ENCODE results near the gene DZIP1L.

DZIP1L gene

DNA sequence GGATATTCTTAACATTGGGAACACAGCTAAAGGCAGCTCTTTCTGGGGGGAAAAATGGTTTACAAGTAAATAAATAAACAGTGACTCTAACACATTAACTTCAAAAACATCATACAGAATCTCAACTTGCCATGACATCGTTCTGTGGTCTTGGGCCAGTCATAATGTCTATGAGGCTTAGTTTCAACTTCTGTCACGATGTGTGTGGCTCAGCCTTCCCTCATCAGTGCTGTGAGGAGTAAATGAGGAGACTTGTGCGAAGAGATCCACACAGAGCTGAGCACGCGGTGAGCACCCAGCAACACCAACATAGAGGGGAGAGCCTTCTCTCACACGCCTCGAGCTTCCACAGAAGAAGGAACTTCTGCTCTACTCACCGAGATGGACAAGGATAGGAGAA lies 49.0 kb downstream of the DZIP1L start:
- no peak overlapping the region for H3K9ac ChIP-seq (ENCODE audit: low read depth, low read length)
- H4K20me1 ChIP-seq (ENCODE audit: insufficient read depth, low read length) = no peaks in the 10 kb centered on the region
- H3K4me3 ChIP-seq (ENCODE audit: low read depth in 1 of 2, low read length in 2 of 2) = no peak overlapping the region
- no peak overlapping the region for H3K4me2 ChIP-seq (ENCODE audit: insufficient read depth, low read length)
- H3K27me3 ChIP-seq (ENCODE audit: insufficient read depth, low read length, poor library complexity) = no peaks in the 10 kb centered on the region
- no peaks in the 10 kb centered on the region for H3K4me1 ChIP-seq (ENCODE audit: insufficient read depth, low read length)
- no peaks in the 10 kb centered on the region for H3K36me3 ChIP-seq (ENCODE audit: insufficient read depth, low read length)
- H3K79me2 ChIP-seq (ENCODE audit: insufficient read depth, low read length) = no peaks in the 10 kb centered on the region
- no peak overlapping the region for H3K27ac ChIP-seq (ENCODE audit: low read length)
- ATAC-seq (ENCODE audit: insufficient read depth, low read depth) (no peak), DNase-seq (no peak)
- no peak overlapping the region for H2AFZ ChIP-seq (ENCODE audit: low read depth, low read length)
- no peak for TF ChIP-seq EZH2 (IDR thresholded peaks at IDR 0.05; ENCODE audit: borderline replicate concordance, low read depth, low read length, severe bottlenecking)
- TF ChIP-seq CTCF (IDR thresholded peaks at IDR 0.05; ENCODE audit: borderline replicate concordance, extremely low read depth, low read length, poor library complexity, severe bottlenecking) = no peak
- no peaks in the 10 kb centered on the region for H3K9me3 ChIP-seq (ENCODE audit: insufficient read depth, low read length, severe bottlenecking)

GRCh38 chr3:138065949-138066348 lies 49.5 kb downstream of the DZIP1L start:
- Histone ChIP-seq H3K27me3 (ENCODE audit: insufficient read depth, low read length, poor library complexity) (no peaks in the 10 kb centered on the region), H3K4me1 (ENCODE audit: insufficient read depth, low read length) (no peaks in the 10 kb centered on the region), H2AFZ (ENCODE audit: low read depth, low read length) (no peak overlapping the region), H3K4me3 (ENCODE audit: low read depth in 1 of 2, low read length in 2 of 2) (no peak overlapping the region), H3K9me3 (ENCODE audit: insufficient read depth, low read length, severe bottlenecking) (no peaks in the 10 kb centered on the region), H3K27ac (ENCODE audit: low read length) (no peak overlapping the region), H3K79me2 (ENCODE audit: insufficient read depth, low read length) (no peaks in the 10 kb centered on the region), H3K36me3 (ENCODE audit: insufficient read depth, low read length) (no peaks in the 10 kb centered on the region), H3K9ac (ENCODE audit: low read depth, low read length) (no peak overlapping the region), H4K20me1 (ENCODE audit: insufficient read depth, low read length) (no peaks in the 10 kb centered on the region), H3K4me2 (ENCODE audit: insufficient read depth, low read length) (no peak overlapping the region)
- TF ChIP-seq EZH2 (IDR thresholded peaks at IDR 0.05; ENCODE audit: borderline replicate concordance, low read depth, low read length, severe bottlenecking) = no peak
- TF ChIP-seq CTCF (IDR thresholded peaks at IDR 0.05; ENCODE audit: borderline replicate concordance, extremely low read depth, low read length, poor library complexity, severe bottlenecking) = no peak
- DNase-seq (no peak), ATAC-seq (ENCODE audit: insufficient read depth, low read depth) (no peak)

DNA sequence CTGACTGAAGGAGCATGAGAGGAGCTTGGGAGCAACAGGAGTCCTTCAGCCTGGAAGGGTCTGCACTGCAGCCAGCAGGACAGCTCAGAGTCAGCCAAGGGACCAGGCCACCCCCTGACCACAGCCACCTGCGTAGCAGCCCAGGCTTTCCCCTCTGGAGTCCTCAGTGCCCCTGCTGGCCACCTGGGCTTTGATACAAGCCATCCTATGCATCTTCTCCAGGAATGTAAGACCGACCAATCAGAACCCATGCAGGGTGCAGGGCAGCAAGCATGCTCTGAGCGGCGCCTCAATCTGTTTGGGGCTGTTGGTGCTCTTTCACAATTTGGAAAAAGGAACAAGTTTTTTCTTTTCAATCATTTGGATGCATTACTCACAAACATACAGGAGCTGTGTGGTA lies 52.0 kb downstream of the DZIP1L start:
- Histone ChIP-seq H3K9ac (ENCODE audit: low read depth, low read length) (no peak overlapping the region), H3K4me2 (ENCODE audit: insufficient read depth, low read length) (no peak overlapping the region), H3K27ac (ENCODE audit: low read length) (no peak overlapping the region), H3K4me1 (ENCODE audit: insufficient read depth, low read length) (no peaks in the 10 kb centered on the region), H3K27me3 (ENCODE audit: insufficient read depth, low read length, poor library complexity) (peaks cover 8% of the 10 kb centered on the region), H3K36me3 (ENCODE audit: insufficient read depth, low read length) (no peaks in the 10 kb centered on the region), H3K79me2 (ENCODE audit: insufficient read depth, low read length) (no peaks in the 10 kb centered on the region), H3K9me3 (ENCODE audit: insufficient read depth, low read length, severe bottlenecking) (no peaks in the 10 kb centered on the region), H2AFZ (ENCODE audit: low read depth, low read length) (no peak overlapping the region), H4K20me1 (ENCODE audit: insufficient read depth, low read length) (no peaks in the 10 kb centered on the region), H3K4me3 (ENCODE audit: low read depth in 1 of 2, low read length in 2 of 2) (no peak overlapping the region)
- TF ChIP-seq CTCF (IDR thresholded peaks at IDR 0.05; ENCODE audit: borderline replicate concordance, extremely low read depth, low read length, poor library complexity, severe bottlenecking) (no peak), EZH2 (IDR thresholded peaks at IDR 0.05; ENCODE audit: borderline replicate concordance, low read depth, low read length, severe bottlenecking) (no peak)
- no peak for ATAC-seq (ENCODE audit: insufficient read depth, low read depth)
- no peak for DNase-seq

- Histone ChIP-seq H3K9me3 (ENCODE audit: insufficient read depth, low read length, severe bottlenecking) (no peaks in the 10 kb centered on the region), H3K9ac (ENCODE audit: low read depth, low read length) (no peak overlapping the region), H3K79me2 (ENCODE audit: insufficient read depth, low read length) (no peaks in the 10 kb centered on the region), H3K27ac (ENCODE audit: low read length) (no peak overlapping the region), H3K27me3 (ENCODE audit: insufficient read depth, low read length, poor library complexity) (peaks cover 8% of the 10 kb centered on the region), H3K36me3 (ENCODE audit: insufficient read depth, low read length) (no peaks in the 10 kb centered on the region), H2AFZ (ENCODE audit: low read depth, low read length) (no peak overlapping the region), H3K4me2 (ENCODE audit: insufficient read depth, low read length) (no peak overlapping the region), H3K4me1 (ENCODE audit: insufficient read depth, low read length) (no peaks in the 10 kb centered on the region), H3K4me3 (ENCODE audit: low read depth in 1 of 2, low read length in 2 of 2) (no peak overlapping the region), H4K20me1 (ENCODE audit: insufficient read depth, low read length) (no peaks in the 10 kb centered on the region)
- ATAC-seq (ENCODE audit: insufficient read depth, low read depth) (no peak), DNase-seq (no peak)
- TF ChIP-seq EZH2 (IDR thresholded peaks at IDR 0.05; ENCODE audit: borderline replicate concordance, low read depth, low read length, severe bottlenecking) (no peak), CTCF (IDR thresholded peaks at IDR 0.05; ENCODE audit: borderline replicate concordance, extremely low read depth, low read length, poor library complexity, severe bottlenecking) (no peak)
Observed at GRCh38 chr3:138062626-138063025, 52.8 kb downstream of the DZIP1L start.

Measured in DND-41 (cell line).